NCI-H2227 (cell line): ENCODE results near the gene PALD1.
A peak's percentile ranks its signal among the peaks of the same experiment; 100 is the strongest.
"Not testable (repeated sequence)": the region's sequence is repeated elsewhere in the genome, so short reads cannot be mapped to it uniquely, and the experiment has no call there.

Experiments
- DNase-seq: peaks from one replicate; lab custom pipeline; 2025; ENCODE audit not compliant: unreplicated experiment; lab: John Stamatoyannopoulos, UW

Gene PALD1

GRCh38 chr10:70568781-70569495 is 90.4 kb downstream of the PALD1 start:
- DNase-seq, result no peak

DNA sequence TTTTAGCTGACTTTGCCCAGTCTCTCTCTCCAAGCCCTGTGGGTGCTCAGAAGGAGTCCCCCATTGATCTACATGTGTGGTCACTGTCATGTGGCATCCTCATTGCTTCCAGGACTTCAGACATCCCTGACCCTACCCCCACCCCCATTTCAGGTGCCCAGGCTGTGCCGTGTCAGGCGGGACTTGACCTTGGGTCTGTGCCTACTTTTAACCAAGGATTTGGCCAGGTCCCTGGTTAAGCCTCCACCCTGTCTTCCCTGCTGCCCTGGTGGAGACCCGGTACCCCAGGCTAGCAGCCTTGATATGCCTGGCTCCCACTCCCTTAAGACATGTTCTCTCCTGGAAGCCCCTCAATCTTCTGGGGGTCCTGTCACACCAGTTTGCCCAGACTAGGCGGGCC is 92.7 kb downstream of the PALD1 start:
- no peak for DNase-seq

- DNase-seq, result no peak
Measured at GRCh38 chr10:70571636-70572439, 93.3 kb downstream of the PALD1 start.

- DNase-seq, result no peak
Measured at GRCh38 chr10:70573599-70574506, 95.3 kb downstream of the PALD1 start.

GRCh38 chr10:70575486-70575873 is 96.9 kb downstream of the PALD1 start:
- DNase-seq, result no peak

DNA sequence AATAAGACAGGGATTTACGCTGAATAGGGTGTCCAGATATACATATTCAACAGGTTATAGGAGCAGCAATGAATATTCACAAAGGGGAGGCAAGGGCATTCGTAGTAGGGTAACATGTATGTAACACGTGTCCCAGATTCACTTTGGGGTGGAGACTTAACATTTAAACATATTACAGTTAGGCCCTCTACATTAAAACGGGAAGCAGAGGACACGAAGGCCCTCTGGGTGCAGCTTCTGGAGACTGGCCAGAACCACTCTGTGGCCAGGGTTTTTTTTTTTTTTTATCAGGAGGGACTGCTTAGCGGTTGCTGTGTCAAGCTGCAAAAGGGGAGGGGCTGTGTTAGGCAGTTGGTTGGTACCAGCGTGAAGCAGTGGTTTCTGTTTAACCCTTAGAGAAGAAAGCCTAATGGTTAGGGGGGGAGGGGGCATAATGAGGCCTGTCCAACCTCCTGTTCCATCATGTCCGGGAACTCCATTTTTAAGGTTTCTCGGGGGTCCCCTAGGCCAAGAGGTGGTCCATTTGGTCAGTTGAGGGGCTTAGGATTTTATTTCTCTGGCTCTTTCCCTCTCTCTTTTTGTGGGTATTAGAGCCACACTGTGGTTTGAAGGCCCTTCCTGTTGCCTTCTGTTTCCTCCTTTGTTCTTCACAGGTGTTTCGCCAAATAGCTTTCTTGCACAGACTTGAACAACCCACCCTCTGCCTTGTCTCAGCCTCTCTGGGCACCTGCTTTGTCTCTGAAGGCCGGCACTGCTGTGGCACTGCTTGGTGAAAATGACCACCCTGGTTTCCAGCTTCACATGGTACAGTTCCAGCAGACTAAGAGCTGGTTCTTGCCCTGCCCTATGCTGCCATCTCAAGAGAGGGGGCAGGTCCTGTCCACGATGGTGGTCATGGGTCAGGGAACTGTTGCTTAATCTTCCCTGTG is 97.6 kb downstream of the PALD1 start:
- peak; percentile 13 for DNase-seq

- no peak for DNase-seq
Measured at GRCh38 chr10:70576803-70577517, 98.4 kb downstream of the PALD1 start.

- DNase-seq, result no peak
Measured at GRCh38 chr10:70578371-70578947, 99.9 kb downstream of the PALD1 start.

GRCh38 chr10:70579234-70580002 is 100.9 kb downstream of the PALD1 start:
- DNase-seq, result no peak

- DNase-seq, result not testable (repeated sequence)
Measured at GRCh38 chr10:70581176-70581575, 102.6 kb downstream of the PALD1 start.

DNA sequence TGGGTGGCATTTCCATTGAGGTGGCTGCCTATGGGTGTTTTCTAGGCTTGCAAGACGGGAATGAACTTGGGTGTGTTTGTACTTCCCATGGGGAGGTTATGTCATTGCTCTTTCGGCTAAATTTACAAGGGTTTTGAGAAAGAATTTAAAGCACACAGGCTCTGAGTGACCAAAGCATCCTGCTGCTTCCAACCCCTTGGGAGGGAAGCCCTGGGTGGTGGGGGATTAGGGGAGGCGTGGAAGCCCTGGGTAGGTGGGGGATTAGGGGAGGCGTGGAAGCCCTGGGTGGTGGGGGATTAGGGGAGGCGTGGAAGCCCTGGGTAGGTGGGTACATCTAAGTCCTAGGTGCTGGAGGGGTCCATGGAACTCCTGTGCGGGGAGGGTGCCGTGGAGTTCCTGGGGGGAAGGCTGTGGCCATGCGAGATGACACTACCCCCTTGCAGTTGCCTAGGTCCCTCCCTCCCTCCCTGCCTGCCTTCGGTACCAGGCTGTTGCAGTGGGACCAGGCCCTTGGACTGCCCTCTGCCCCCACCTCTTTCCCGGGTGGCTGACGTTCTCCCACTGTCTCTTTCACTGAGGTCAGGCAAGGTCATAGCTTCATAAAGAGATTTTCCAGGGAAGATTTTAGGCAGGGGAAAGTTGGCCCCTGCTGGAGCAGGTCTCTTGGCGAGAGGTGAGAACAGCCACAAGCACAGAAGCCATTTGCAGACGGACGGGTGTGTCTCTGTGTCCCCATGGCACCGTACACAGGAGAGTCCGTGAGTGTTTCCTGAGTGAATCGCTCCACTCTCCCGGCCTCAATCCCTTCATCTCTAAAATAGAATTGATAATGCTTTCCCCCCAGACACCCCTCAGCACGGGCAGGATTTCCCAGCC is 104.5 kb downstream of the PALD1 start:
- DNase-seq, result no peak

DNA sequence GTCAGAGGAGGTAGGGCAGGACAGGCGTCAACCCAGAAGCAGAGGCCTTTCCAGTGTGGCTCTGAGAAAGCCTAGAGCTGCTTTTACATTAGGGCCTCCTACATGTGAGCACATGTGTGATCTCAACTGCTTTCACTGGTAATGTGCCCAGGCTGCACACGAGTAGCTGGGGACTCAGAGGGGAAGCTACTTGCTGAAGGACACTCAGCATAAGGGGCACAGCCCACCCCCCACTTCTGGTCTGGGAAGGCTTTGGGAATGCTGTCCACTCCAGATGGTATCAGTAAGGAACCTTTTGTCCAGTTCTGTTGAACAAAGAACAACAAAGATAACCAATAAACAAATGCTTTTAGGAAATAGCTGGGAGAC is 105.1 kb downstream of the PALD1 start:
- DNase-seq, result no peak

- DNase-seq, result no peak
Measured at GRCh38 chr10:70584366-70584765, 105.8 kb downstream of the PALD1 start.

- DNase-seq, result peak; percentile 77
Measured at GRCh38 chr10:70584909-70585544, 106.5 kb downstream of the PALD1 start.

DNA sequence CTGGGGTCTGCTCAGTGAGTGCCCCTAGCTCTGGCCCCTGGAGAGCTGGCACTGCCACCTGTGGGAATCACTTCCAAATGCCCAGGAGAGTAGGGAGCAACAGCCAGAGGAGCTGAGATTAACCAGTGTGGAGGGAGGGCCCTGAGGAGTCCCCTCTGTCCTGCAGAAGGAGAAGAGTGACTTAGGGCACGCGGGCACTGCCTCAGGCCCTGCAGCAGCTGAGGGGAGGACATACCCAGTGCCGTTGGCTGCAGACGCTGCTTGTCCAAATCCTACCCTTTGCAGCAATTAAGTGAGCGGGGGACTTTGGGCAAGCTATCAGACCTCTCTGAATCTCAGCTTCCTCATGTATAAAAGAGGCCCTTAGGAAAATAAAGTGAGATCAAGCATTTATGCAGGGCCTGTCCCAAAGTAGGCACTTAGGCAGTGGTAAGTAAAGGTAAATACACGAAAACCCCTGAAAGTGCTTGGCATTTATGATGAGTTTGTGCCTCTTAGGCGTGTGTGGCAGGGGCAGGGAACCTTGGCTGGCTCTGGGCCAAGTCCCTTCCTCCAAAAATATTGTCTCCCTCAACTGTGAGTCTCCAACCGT is 107.1 kb downstream of the PALD1 start:
- DNase-seq, result no peak

DNA sequence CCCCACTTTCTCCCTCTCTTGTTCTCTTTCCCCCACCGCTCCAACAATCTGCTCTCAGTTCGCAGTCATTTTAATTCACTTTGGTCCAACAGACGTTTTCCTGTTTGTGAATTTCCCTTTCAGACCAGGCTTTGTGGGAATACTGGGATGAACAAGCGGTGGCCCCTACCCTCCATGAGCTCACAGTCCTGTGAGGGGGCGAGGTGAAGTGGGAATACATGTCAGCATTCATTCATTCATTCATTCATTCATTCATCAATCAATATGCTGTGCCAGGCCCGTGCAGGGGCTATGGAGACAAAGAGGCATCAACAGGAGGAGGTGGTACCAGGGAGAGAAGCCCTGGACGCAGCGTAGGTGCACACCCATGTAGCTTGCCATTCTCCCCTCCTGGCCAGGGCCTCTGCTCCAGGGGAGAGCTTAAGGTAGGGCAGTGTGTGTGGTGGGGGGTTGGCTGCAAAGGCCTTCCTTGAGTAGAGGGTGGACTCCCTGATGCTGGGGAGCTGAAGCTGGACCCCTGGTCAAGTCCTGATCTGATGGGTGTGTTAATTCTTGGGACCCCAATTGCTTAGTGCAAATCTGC is 107.9 kb downstream of the PALD1 start:
- DNase-seq, result no peak
